HG03045 (cell line): Measurements from ENCODE around the gene PTDSS2.
"Not testable (repeated sequence)": the region's sequence is repeated elsewhere in the genome, so short reads cannot be mapped to it uniquely, and the experiment has no call there.

ENCODE experiments used
- ATAC-seq: cut with Tn5 transposase; IDR thresholded peaks from one replicate; pipeline ENCODE4 v1.9.1; 2021; ENCODE audit warnings: mild to moderate bottlenecking, moderate library complexity; ENCODE audit not compliant: unreplicated experiment

The PTDSS2 gene

DNA sequence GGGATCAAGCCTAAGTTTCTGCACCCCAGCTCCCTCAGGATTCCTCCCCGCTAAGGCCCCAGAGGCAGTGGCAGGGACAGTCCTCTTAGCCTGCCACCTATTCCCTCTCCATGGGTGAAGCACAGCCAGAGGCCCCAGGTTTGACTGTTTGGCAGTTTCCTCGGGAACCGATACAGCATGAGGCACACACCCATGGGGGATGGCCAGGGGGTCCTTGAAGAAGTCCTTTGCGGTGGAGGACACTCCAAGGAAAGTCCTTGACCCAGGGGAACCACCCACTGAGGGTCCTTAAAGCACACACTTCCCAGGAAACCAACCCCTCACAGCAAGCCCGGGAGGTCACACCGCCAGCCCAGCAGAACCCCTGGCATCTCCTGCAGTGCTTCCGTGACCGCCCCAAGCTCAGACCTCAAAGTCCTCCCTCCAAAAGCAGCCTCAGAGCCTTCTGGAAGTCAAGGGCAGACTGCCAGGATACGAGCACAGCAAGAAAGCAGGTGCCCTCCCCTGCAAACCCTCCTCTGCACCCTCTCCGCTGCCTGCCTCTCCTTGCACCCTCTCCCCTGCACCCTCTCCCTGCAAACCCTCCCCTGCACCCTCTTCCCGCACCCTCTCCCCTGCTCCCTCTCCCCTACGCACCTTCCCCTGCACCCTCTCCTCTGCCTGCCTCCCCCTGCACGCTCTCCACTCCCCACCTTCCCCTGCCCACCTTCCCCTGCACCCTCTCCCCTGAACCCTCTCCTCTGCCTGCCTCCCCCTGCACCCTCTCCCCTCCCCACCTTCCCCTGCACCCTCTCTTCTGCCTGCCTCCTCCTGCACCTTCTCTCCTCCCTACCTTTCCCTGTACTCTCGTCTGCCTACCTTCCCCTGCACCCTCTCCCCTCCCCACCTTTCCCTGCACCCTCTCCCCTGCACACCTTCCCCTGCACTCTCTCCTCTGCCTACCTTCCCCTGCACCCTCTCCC is 36.7 kb upstream of the PTDSS2 start:
- ATAC-seq, result no peak

DNA sequence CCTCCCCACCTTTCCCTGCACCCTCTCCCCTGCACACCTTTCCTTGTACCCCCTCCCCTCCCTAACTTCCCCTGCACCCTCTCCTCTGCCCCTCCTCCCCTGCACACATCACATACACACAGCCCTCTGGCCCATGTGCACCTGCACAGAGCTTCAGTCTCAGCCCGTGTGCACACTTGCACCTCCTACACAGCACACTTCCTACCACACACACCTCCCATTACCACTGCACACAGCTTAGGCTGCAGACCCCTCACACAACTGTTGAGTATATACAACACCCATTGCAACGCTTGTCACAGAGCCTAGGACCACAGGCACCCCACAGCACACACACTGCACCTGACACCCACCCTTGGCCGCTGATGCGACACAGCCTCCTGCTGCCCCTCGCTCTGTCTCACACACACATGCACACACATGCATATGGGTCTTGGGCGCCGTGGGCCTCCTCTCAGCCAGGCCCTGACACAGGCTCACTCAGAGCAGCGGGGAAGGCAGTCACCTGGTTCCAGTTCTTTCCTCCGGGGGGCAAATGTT is 35.7 kb upstream of the PTDSS2 start:
- ATAC-seq, result no peak

DNA sequence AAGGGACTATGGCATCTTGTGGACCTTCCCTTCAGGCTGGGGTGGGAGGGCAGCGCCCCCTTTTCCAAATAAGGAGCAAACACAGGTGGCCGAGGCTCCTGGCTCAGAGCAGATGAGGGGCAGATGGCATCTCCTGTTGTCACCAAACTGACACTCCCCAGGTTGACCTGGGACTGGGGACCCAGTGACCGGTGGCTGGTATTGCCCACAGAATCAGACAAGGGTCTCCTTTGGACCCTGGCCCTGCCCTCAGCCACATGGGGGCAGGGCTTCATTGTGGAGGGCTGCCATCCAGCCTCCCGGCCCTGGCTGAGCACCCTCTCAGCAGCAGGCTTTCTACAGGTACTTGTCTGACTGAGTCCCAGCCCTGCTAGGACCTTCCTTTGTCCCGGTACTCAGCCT is 34.4 kb upstream of the PTDSS2 start:
- no peak for ATAC-seq

DNA sequence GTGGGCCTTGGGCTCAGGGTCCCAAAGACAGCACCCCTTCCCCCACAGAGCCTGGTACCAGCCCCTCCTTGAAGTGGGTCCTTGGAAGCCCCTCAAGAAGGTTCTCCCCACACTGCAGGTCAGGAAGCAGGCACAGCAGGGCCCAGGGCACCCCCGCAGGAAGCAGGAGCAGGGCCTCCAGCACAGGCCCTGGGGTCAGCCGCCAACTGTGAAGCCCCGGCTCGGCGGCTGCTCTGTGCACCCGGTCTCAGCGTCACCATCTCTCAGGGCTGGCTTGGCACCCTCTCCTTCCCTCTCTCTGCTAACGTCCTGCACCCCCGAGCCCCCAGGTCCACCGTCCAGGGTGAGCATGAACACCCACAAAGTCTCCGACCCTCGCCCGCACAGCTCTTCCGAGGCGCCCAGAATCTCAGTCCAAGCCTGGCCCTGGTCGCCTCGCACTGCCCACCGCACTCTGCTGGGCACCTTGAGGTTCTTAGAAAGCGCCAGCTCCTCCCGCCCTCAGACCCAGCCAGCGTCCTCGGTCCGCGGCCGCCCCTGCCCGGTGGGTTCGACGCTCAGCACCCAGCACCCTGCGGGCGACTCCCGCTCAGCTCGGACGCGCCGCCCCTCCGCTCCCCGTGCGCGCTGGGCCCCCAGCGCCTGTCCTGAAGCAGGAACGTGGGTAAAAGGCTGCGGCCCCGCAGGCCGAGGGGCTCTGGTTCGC is 33.9 kb upstream of the PTDSS2 start:
- no peak for ATAC-seq

DNA sequence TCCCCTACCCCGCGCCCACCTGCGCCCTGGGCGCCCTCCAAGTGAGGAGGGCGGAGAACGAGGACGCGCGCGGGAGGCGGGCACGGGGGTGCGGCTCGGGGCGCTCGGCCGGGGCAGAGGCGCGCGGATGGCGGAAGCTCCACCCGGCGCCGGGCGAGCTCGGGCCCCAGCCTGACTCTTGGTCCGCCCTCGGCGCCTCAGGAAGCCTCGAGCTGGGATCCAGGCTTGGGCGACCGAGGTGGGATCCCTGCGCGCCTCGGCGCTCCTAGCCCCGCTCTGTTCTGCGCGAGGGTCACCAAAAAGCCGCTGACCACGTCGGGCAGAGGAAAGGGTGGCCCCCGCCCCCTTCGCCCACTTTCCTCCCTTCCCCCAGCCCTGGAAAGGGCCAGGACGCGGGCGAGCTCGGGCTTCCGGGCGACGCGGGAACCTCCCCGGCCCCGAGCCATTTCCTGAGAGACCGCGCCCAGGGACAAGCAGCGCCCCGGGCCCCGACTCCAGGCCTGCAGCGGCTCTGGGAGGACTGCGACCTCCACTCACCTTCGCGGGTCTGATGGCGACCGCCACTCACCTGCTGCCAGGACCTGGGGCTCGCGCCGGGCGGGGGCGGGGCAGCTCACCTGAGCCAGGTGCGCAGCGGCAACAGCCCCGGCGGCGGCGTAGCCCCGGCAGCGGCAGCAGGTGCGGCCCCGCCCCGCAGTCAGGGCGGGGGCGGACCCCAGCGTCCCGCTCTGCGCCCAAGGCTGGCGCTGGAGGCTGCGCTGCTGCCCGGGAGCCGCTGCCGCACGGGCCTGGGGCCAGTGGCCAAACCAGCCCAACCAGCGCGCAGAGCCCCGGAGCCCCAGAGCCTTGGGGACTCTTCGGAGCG is 33.1 kb upstream of the PTDSS2 start:
- no peak for ATAC-seq

DNA sequence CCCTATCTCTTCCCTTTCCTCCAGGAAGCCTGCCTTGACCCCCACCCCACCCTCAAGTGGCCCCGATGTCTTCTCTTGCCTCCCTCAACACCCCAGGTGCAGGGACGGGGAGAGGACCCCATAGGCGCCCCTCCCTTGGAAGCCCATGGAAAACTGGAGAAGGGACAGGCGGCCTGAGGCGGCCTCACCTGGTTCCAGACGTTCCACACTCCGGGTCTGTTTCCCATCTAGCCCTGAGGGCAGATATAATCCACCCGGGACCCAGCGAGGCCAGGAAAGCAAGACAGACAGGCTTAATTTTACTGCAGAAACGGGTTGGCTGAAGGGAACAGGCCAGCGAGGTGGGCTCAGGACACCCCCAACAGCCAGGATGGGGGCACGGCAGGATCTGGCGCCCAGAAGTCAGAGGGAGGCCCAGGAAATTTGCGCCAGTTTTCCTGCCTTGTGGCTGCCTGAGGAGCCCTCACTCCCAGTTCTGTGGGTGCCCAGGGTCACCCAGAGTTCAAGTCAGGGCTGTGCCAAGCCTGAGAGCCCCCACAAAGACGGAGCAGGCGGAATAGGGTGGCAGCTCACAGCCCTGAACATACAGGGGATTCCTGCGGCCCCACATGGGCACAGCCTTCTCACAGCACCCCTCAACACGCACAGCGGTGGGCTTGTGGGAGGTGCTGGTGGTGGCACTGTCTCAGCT is 32.3 kb upstream of the PTDSS2 start:
- ATAC-seq, result no peak

DNA sequence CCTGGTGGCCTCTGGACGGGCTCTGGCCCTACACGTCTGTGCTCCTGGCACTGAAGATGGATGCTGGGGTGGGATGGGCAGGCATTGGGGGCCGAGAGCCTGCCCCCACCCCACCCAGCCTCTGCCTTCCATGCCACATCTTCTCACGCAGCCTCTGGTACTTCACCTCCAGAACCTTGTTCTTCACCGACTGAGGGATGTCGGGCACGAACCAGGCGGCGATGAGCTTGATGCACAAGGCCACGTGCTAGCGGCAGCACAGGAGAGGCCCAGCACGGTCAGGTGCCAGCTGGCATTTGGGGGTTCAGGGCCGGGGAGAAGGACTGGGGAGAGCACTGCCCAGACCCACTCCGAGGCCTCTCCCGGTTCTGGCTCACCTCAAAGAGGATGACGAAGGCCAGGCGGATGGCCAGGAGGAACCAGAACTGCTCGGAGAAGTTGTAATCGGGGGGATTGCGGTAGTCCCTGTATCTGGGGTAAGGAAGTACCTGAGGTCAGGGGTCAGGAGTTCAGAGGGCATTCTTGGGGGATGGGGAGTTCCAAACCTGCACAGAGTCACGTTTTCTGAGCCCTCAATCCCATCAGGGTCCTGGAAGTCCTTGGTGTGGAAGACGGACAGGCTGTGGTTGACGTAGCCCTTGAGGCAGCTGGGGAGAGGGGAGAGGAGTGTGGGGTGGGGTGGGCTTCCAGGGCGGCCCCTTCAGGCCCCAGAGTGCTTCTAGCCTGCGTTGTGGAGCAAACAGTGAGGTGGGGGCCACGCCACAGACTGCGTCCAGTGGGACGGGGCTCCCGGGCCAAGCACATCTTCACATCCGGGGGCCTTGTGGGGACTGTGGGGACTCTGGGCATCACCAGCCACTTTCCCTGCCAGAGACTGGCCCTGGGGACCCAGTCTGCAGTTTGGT is 31.5 kb upstream of the PTDSS2 start:
- ATAC-seq, result no peak

DNA sequence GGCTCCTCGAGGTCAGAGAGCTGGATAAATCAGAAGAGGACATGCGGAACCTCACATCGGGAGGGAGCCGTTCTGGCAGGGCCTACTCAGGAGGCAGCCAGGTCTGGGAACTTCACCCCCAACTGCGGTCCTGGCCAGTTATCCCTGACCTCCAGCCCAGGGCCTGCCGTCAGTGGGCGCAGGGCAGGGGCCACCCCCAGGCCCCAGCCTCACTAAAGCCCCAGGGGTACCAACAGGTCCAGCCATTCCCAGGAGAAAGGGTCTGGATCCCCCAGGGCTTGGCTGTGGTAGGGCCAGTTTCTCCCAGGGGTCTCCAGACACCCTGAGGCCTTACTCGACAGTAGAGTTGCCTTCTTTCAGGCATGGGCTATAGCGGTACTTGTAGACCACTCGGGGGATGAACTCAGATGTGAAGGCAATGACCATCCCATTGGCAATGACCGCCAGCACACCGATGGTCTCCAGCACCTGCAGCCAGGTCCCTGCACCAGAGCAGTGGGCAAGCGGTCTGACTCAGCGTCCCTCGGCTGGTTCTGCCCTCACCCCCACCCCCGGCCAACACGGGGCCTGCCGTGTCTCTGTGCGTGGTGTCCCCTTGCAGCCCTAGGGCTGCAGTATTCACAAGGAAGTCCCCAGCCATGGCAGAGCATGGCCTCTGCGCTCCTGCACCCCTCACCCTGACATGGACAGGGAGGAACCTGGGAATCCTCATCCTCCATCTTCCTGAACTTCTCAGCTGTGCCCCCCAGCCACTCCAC is 30.7 kb upstream of the PTDSS2 start:
- no peak for ATAC-seq

DNA sequence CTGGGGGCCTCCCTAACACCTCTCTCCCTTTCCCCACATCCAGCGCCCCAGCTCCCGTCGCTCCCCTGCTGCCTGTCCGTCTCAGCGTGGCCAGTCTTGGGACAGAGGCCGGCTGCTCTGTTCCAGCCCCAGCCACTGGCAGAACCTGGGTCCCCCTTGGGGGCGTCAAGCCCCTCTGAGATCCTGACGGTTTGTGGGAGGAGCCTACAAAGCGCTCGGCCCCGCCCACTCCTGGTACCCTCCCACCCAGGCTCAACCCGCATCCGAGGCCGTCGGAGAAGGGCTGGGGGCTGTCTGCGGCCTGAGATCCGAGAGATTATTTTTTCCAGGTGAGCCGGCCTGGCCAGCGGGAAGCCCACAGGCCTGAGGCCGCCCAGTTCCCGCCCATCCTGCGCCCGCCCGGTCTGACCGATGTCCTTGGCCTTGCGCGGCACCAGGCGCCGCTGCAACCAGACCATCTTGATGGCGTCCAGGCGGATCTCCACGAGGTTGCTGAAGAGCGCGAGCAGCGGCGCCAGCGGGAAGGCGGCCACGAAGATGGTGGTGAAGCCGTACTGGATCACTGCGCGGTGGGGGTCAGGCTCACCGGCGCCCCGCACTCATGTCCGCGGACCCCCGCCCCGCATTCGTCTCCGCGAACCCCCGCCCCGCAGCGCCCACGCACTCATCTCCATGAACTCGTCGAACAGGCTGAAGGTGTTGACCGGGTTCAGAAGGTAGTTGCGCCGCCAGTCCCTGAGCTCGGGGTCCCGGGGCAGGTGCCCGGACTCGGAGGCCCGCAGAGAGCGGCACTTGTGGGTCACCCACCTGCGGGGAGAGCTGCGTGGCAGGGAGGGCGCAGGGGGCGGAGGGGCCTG is 29.8 kb upstream of the PTDSS2 start:
- ATAC-seq, result no peak

DNA sequence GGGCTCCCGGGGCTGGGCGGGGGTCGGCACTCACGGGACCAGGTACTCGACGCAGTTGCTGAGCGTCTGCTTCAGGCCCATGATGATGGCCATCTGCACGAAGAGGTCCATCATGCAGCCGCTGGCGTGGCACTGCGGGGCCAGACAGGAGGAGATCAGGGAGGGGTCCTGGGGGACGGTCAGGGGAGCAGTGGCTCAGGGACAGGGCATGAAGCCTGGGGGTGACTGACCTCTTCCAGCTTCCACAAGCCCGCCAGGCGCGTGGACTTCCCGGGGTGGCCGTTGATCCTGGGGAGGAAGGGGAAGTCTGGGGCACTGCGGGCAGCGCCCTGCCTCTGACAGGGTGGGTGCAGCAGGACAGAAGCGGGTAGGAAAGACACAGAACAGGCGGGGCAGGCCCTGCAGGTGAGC is 29.2 kb upstream of the PTDSS2 start:
- no peak for ATAC-seq

DNA sequence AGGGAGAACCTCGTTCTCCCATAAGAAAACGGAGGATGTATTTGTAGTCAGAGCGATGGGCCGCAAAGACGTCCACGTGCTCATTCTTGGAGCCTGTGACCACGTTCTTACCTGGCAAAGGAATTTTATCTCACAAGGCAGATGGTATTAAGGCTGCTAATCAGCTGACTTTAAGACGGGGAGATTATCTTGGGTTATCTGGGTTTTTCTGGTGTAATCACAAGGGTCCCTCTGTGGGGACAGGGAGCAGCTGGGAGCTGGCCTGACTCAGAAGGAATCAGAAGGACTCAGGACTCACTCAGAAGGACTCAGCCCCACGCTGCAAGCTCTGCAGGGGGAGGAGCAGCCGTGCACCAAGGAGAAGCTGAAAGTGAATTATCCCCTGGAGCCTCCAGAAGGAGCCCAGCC is 27.8 kb upstream of the PTDSS2 start:
- ATAC-seq, result no peak

DNA sequence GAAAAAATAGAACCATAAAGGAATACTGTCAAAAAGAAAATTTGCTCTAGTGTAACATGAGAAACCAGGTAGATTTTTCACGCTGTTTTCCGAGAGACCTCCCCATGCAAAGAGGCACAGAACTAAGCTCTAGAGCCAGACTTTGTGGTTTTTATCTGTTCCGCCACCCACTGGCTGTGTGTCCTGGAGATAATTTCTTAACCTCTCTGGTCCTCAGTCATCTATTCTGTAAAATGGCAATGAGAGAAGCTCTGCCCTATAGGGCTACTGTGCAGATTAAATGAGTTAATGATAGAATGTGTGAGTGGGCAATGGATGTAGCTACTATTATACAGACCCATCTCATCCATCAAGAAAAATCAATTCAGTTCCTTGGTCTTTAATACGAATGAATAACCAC is 25.8 kb upstream of the PTDSS2 start:
- ATAC-seq, result no peak

DNA sequence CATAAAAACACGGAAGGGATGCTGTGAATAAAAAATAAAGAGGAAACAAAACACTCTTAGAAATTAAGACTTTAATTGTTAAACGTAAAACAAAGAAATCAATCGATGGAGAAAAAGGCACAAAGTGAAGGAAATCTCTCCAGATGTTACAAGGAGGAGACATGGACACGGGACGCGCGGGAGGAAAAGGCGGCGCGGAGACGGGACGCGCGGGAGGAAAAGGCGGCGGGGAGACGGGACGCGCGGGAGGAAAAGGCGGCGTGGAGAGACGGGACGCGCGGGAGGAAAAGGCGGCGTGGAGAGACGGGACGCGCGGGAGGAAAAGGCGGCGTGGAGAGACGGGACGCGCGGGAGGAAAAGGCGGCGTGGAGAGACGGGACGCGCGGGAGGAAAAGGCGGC is 25.3 kb upstream of the PTDSS2 start:
- ATAC-seq, result not testable (repeated sequence)

DNA sequence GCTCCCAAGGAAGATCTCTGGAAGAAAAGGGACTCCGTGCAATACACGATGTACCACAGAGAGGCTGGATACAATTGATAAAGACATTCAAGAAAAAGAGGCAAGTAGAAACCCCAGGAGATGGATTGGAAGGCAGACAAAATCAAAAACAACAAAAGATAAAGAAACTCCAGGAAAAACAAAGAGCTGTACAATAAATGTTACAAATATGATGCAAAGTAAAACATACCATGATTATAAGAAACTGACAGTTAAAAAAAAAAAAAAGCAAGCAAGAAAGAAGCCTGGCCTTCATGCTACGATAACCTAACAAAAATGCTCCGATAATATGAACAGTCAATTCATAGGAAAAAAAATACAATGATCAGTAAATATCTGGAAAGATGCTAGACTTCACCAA is 24.8 kb upstream of the PTDSS2 start:
- ATAC-seq, result no peak

DNA sequence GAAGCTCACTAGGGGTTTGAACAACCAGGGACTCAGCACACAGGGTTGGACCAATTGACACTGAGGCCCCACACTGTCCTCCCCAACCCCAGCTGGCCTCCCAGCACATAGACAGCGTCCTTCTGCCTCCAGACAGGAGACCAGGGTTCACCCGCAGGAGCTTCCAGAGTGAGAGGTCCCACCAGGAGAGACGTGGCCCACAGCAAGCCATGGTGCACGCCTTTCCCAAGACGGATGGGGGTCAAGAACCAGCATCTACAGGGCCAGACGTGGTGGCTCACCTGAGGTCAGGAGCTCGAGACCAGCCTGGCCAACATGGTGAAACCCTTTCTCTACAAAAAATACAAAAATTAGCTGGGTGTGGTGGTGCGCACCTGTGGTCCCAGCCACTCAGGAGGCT is 23.2 kb upstream of the PTDSS2 start:
- ATAC-seq, result no peak

DNA sequence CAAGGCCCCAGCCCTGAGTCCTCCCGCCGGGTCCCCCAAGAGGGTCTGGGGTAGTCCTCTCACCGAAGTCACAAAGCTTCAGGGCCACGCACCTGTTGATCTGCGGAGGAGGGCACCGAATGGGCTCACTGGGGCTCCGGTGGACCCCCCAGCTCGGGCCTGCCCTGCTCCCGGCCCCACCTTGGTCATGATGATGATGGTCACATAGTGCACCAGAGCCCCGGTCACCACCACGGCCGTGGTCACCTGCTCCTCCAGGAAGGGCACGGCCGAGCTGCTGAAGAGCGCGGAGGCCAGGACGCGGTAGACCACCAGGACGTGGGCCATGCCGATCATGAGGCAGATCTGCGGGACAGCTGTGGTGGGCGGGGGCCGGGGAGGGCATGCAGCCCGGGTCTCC is 21.8 kb upstream of the PTDSS2 start:
- ATAC-seq, result no peak

DNA sequence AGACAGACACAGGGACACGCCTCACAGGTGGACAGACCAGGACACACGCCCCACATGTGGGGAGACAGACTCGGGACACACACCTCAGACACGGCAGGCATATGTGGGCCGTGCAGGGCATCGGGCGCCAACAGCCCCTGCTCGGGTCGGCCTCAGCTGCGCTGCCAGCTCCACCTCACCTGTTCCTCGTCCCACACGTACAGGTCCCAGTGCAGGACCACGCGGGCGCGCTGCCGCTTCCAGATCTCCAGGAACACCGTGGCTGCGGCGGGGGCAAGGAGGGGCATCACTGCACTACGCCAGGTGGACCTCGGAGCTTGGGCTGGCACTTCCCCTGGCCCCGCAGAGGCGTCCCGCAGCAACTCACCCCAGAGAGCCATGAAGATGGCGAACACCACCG is 20.7 kb upstream of the PTDSS2 start:
- ATAC-seq, result no peak
